Measurements from ENCODE around the gene ELAVL1. TPM values are rescaled to one million over a fixed set of nuclear protein-coding genes. Genes with fewer than 3 reads are reported as not detected.

ELAVL1 gene
- total and polyA plus RNA-seq, 4 donors, result 15.0 to 72.8 (median 47.0) TPM

DNA sequence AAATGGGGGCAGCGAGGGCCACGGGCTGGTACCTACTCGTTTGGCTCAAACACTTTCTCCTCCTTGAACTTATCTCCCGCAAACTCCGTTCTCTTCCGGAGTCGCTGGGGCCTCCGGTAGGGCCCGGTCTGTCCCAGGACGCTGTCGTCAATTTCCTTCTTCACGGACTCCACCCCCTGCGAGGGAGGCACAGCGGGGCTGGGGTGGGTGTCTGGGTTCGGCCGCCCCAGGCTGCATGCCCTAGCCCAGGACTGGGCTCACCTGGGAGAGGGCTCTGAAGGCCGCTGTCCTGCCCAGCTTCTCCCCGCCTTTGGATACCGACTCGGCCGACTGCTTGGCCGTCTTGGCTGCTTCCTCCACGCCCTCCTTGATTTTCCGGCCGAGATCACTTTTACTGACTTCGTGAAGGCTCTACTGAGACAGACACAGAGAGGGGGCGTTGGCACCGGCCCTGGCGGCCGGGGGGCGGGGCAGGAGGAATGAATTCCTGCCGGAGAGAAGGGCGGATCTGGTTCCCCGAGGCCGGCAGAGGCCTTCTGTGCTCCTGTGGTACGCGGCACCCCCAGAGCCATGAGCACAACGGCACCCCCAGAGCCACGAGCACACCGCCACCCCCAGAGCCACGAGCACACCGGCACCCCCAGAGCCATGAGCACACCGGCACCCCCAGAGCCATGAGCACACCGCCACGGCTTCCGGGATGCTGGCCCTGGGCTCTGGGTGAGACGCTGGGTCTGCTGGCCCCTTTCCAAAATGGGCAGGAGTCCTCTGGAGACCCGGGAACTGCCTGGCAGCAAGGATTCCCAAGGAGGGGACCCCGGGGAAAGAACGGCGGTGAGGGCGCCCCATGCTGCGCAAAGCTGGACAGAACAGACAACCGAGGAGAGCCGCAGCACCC is 71.4 kb downstream of the ELAVL1 start:
- no peaks in the 10 kb centered on the region for H3K9me3 ChIP-seq (ENCODE audit: control insufficient read depth in 4 of 4, insufficient read depth in 3 of 4, low read length in 3 of 4)
- DNase-seq (no peak), ATAC-seq (ENCODE audit: insufficient read depth, low FRiP score) (no peak)
- H3K4me3 ChIP-seq, result no peak overlapping the region
- H3K9ac ChIP-seq (ENCODE audit: insufficient read depth in 1 of 2, low read length in 2 of 2), result no peak overlapping the region
- TF ChIP-seq CTCF (IDR thresholded peaks at IDR 0.05; ENCODE audit: control extremely low read depth, extremely low read depth), result no peak
- WGBS, 2 donors, result 91 to 93% methylated on average over 53 to 55 of the region's 55 CpGs
- peaks cover 0 to 3% (median 0%) of the 10 kb centered on the region in 5 donors for H3K4me1 ChIP-seq (ENCODE audit: control insufficient read depth in 5 of 5, insufficient read depth in 5 of 5, low read length in 5 of 5)
- peaks cover 22 to 67% (median 26%) of the 10 kb centered on the region in 4 donors for H3K36me3 ChIP-seq (ENCODE audit: control insufficient read depth in 4 of 4, insufficient read depth in 4 of 4, low read length in 4 of 4)
- no peak overlapping the region for H3K27ac ChIP-seq (ENCODE audit: low read depth in 1 of 2, low read length in 1 of 2)
- H3K27me3 ChIP-seq (ENCODE audit: control insufficient read depth in 3 of 3, insufficient read depth in 3 of 3, low read length in 2 of 3), result no peaks in the 10 kb centered on the region

- no peak for TF ChIP-seq CTCF (IDR thresholded peaks at IDR 0.05; ENCODE audit: control extremely low read depth, extremely low read depth)
- WGBS, 2 donors, result 90 to 92% methylated on average over 14 of the region's 14 CpGs
- DNase-seq, result no peak
These were observed 72.0 kb downstream of the ELAVL1 start for GRCh38 chr19:7933411-7933810.

GRCh38 chr19:7932930-7933300 is 72.5 kb downstream of the ELAVL1 start:
- no peaks in the 10 kb centered on the region for H3K9me3 ChIP-seq (ENCODE audit: control insufficient read depth in 4 of 4, insufficient read depth in 3 of 4, low read length in 3 of 4)
- ATAC-seq (ENCODE audit: insufficient read depth, low FRiP score) (no peak), DNase-seq (no peak)
- WGBS, 2 donors, result 96 to 98% methylated on average over 10 of the region's 10 CpGs
- H3K36me3 ChIP-seq (ENCODE audit: control insufficient read depth in 4 of 4, insufficient read depth in 4 of 4, low read length in 4 of 4), result peaks cover 20 to 67% (median 27%) of the 10 kb centered on the region in 4 donors
- no peak for TF ChIP-seq CTCF (IDR thresholded peaks at IDR 0.05; ENCODE audit: control extremely low read depth, extremely low read depth)
- H3K9ac ChIP-seq (ENCODE audit: insufficient read depth in 1 of 2, low read length in 2 of 2), result no peak overlapping the region
- peaks cover 0 to 15% (median 0%) of the 10 kb centered on the region in 5 donors for H3K4me1 ChIP-seq (ENCODE audit: control insufficient read depth in 5 of 5, insufficient read depth in 5 of 5, low read length in 5 of 5)
- H3K27ac ChIP-seq (ENCODE audit: low read depth in 1 of 2, low read length in 1 of 2), result no peak overlapping the region
- H3K4me3 ChIP-seq, result no peak overlapping the region
- H3K27me3 ChIP-seq (ENCODE audit: control insufficient read depth in 3 of 3, insufficient read depth in 3 of 3, low read length in 2 of 3), result no peaks in the 10 kb centered on the region

More at GRCh38 chr19:7933411-7933810, 72.0 kb downstream of the ELAVL1 start:
- ATAC-seq (ENCODE audit: insufficient read depth, low FRiP score), result no peak
- no peak overlapping the region for H3K9ac ChIP-seq (ENCODE audit: insufficient read depth in 1 of 2, low read length in 2 of 2)
- peaks cover 20 to 67% (median 27%) of the 10 kb centered on the region in 4 donors for H3K36me3 ChIP-seq (ENCODE audit: control insufficient read depth in 4 of 4, insufficient read depth in 4 of 4, low read length in 4 of 4)
- peaks cover 0 to 10% (median 0%) of the 10 kb centered on the region in 5 donors for H3K4me1 ChIP-seq (ENCODE audit: control insufficient read depth in 5 of 5, insufficient read depth in 5 of 5, low read length in 5 of 5)
- no peak overlapping the region for H3K4me3 ChIP-seq
- no peaks in the 10 kb centered on the region for H3K9me3 ChIP-seq (ENCODE audit: control insufficient read depth in 4 of 4, insufficient read depth in 3 of 4, low read length in 3 of 4)
- no peak overlapping the region for H3K27ac ChIP-seq (ENCODE audit: low read depth in 1 of 2, low read length in 1 of 2)
- no peaks in the 10 kb centered on the region for H3K27me3 ChIP-seq (ENCODE audit: control insufficient read depth in 3 of 3, insufficient read depth in 3 of 3, low read length in 2 of 3)

Measured in lung (tissue), 12 donors.